NCI-H1694 (cell line): ENCODE results near the gene RHEB.
"Not testable (repeated sequence)": the region's sequence is repeated elsewhere in the genome, so short reads cannot be mapped to it uniquely, and the experiment has no call there.

Experiments used
- DNase-seq: peaks from one replicate; lab custom pipeline; 2025; lab: John Stamatoyannopoulos, UW

Gene RHEB

GRCh38 chr7:151524845-151525244 is 5.2 kb upstream of the RHEB start:
- no peak for DNase-seq

GRCh38 chr7:151524331-151524730 is 4.6 kb upstream of the RHEB start:
- DNase-seq, result no peak

DNA sequence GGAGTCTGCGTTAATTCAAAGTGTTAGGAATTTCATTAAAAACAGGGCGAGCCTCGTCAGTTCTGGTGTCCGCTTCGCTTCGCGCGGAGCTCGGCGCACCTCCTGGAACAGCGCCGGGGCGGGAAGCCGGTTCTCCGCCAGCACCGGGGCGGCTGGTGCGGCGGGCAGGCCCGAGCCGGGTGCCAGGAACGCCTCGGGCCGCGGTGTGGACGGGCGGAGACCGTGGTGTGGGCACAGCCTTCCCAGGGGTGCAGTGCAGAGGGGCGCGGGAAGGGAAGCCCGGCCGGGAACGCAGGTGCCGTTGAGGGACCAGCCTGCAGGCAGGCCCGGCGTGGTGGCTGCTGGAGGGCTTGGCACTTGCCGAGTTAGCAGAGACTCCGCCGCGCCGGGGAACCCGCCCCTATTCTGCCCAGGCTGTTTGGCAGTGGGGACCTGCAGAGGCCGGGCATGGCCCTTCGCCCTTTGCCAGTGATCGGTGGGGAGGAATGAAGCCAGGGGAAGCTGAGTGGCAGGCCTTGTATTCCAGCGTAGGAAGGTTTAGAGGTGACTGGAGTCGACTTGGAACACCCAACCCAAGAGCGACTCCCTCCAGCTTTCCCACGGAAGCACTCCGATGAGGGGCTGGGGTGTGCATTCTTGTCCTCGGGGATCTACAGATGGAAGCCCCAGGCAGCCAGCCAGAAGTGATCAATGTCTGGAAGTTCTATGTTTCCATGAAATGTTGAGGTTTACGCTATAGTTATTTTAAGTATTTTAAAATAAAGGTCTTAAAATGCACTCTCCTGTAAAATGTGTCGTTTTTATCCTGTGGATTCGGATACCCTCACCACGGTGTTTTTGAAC is 945 bp upstream of the RHEB start:
- no peak for DNase-seq

GRCh38 chr7:151518947-151519764 is 539 bp downstream of the RHEB start:
- not testable (repeated sequence) for DNase-seq

DNA sequence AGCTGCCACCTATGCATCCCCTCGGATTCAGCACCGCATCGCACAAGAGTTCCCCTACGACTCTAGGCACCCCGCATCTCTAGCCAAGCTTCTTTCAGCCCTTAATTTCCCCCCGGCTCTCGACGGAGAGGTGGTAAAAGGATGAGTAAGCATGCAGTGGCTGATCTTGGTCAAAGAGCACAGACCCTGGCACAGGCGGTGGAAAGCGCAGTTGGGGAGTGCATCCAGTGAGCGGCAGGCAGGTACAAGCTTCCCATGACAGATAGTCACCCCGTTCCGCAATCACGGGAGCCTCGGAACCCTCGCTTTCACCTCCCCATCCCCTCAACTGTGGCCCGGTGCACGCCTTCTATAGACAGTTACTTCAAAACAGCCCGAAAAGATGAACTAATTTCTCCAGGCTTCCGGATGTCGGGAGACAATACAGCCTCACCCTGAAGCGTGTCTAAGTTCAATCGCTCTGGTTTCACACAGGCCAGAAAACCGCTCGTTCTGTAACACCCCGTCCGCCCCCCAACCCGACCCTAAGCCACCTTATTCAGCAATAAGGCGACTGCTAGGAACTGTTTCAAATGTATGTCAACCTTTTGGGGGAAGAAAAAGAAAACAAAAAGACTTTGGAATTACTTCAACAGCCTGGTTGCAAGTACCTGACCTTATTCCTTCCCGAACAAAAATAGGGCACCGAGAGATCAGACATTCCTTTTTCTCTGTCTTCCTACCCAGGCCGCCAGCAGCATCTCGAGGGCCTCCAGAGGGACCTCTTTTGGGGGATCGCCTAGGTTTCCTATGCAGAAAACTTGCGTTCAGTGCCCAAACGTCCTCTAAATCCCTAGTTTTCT is 1.4 kb downstream of the RHEB start:
- DNase-seq, result no peak

- no peak for DNase-seq
These were observed 2.0 kb downstream of the RHEB start for GRCh38 chr7:151517601-151518104.

DNA sequence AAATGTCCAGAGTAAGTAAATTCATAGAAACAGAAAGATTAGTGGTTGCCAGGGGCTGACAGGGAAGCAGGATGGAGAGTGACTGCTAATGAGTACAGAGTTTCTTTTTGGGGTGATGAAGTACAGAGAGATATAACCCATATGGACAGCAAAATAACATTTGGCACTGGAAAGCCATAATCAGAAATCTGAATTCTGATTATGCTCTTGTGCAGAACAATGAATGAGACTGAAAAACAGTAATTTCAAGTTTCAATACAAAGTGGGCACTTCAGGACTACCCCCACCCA is 4.5 kb downstream of the RHEB start:
- DNase-seq, result no peak

- DNase-seq, result no peak
These were observed 5.0 kb downstream of the RHEB start for GRCh38 chr7:151514461-151515275.

DNA sequence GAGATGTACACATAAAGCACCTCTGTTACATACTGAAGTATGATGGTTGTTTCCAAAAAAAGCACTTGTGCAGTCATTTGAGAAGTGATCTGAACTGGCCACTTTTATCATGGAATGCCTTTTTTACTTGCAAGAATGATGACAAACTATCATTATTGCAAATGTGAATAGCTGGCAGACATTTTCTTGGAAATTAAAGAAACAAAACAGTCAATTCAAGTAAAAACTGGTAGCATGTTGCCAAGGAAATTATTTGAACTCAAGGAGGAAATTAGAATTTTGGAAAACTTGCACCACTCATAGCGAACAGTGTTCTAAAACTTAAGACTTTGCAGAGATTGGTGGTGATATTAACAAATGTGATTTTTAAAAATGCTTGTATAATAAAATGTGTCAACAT is 6.6 kb downstream of the RHEB start:
- DNase-seq, result no peak

- DNase-seq, result no peak
These were observed 7.3 kb downstream of the RHEB start for GRCh38 chr7:151512353-151512752.

DNA sequence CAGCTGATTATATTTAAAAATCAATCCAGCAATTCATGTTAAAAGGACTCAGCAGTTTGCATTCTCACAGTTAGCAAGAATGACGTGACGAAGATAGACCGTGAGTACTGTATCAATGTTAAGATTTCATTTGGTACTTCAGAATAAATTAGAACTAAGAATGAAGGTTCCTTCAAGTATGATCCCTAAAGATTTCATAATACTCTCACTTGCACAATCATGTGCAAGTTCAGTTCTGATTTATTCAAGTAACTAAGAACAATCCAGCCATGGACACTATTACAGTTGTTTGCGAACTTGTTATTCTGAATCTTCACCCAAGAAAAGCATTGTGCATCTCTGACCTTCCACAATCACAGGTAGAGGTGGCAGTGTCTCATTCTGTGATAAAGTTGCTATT is 7.7 kb downstream of the RHEB start:
- DNase-seq, result no peak

- DNase-seq, result no peak
These were observed 8.4 kb downstream of the RHEB start for GRCh38 chr7:151511270-151511669.

GRCh38 chr7:151509670-151510333 is 9.9 kb downstream of the RHEB start:
- no peak for DNase-seq

- DNase-seq, result no peak
These were observed 10.7 kb downstream of the RHEB start for GRCh38 chr7:151508991-151509390.

GRCh38 chr7:151507806-151508205 is 11.9 kb downstream of the RHEB start:
- DNase-seq, result no peak

DNA sequence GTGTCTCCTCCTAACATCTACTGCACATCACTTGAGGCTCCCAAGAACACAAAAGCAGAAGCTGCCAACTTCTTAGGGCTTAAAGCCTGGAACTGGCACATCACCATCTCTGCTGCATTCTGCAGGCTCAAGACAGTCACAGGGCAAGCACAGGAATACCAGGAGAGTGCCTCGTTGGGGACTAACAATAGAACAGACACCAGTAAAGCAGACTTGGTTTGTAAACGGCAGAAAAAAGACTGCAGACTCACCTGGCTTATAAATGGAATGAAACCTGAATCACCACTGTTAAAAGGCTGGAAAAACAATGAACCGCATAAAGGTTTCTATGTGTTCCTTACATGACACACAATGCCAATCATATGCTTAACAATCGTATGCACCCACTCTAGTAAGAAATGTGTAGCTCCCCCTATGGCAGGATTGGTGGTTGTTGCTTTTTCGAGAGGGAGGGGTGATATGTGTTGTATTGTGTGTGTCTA is 12.8 kb downstream of the RHEB start:
- no peak for DNase-seq

GRCh38 chr7:151505836-151506468 is 13.7 kb downstream of the RHEB start:
- no peak for DNase-seq

GRCh38 chr7:151505433-151505832 is 14.3 kb downstream of the RHEB start:
- no peak for DNase-seq

- no peak for DNase-seq
These were observed 14.9 kb downstream of the RHEB start for GRCh38 chr7:151504715-151505326.
